Activated gamma-delta T cell treated with anti-CD3 and anti-CD28 coated beads, Interleukin-2, amount 50 U/mL, for 16 hours (primary cell): ENCODE measurements around the gene MYPN.

Source experiments
- DNase-seq: peaks from one replicate; pipeline ENCODE4 v3.0.0-alpha.2; 2020; ENCODE audit warnings: low read depth

MYPN gene

DNA sequence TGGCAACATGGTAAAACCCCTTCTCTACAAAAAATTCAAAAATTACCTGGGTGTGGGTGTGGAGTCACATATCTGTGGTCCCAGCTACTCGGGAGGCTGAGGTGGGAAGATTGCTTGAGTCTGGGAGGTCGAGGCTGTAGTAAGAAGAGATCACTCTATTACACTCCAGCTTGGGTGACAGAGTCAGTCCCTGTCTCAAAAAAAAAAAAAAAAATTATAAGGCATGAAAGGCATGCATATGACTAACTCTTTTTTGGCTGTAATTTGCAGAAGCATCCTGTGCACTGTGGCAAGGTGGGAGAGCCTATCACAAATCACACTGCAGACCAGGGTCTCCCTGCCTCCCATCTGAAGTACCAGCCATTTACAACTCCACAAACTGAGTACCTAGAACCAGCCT, 14.1 kb upstream of the MYPN start:
- DNase-seq: no peak

DNA sequence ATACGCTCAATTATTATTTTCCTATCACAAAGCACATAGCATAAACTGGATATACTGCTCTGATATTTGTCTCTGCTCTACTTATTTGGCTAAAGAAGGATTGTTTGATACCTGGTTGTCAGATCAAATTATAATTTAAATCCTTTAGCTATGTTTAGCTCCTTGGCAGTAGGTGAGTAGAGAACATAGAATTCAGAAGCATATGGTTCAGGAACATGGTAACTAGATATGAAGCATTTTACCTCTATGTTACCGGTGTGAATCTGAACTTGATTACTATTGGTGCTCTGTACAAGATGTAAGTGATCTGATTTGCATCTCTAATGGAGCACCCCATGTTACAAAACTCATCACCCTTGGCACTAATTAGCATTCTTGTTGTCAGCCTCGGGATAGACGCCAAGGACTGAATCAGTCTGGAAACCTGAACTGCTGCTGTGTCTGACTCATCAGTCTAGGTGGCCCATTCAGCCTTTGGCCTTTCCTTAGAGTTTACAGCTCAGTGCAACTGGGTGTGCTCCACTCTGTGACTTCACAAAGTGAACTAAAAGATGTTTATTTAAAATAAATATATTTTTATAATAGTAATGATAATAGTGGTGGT, 12.3 kb upstream of the MYPN start:
- DNase-seq: no peak

DNA sequence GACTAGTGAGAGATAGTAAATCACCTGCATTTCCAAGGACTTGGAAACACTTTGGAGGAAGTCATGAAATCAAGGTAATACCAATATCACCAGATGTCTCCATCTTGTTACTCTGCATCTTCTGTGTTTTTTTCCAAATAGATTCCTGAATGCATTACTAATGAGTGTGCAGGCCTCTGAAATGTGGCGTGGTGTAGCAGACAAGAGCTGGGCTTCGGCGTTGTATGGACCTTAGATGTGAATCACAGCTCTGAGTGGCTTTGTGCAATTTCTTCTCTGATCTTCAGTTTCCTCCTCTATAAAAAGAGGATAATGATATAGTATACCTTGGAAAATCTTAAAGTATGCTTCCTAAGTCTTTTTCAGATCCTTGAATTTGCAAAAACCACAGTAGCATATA, 9.6 kb upstream of the MYPN start:
- DNase-seq: no peak

DNA sequence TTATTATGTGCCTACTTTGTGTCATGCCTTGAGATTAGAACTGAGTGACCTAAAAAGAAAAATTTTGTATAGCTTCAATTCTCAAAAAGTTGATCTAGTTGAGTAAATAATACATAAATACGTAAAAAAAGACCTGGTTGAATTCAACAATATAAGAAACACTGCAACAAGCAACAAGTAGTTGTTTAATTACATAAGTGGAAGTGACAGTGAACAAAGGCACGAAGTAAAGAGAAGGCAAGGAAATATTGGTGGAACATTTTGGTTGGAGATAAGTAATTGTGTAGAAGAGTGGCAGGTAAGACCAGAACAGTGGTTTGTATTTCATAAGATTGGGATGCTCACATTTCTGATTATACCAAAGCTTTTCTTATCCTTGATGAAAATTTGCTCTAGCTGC, 8.2 kb upstream of the MYPN start:
- DNase-seq: no peak

DNA sequence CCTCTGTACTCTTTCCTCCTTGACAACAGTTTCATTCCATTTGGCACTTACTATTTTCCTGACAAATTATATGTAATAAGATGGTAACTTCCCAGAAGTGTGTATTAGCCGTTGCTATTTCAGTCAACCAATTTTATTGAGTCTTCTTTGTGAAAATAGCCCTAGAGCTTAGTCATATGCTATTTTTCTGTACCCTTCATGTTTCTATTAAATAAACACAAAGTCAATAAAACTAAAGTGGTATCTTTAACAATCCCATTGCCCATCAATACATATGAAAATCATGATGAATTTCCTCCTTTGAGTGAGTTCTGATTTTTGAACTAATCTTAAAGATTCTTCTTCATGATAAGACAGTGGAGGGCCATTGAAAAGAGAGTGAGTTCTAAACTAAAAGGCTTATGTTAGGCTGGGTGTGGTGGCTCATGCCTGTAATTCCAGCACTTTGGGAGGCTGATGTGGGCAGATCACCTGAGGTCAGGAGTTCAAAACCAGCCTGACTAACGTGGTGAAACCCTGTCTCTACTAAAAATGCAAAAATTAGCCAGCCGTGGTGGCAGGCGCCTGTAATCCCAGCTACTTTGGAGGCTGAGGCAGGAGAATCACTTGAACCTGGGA, 5.9 kb upstream of the MYPN start:
- no peak for DNase-seq

DNA sequence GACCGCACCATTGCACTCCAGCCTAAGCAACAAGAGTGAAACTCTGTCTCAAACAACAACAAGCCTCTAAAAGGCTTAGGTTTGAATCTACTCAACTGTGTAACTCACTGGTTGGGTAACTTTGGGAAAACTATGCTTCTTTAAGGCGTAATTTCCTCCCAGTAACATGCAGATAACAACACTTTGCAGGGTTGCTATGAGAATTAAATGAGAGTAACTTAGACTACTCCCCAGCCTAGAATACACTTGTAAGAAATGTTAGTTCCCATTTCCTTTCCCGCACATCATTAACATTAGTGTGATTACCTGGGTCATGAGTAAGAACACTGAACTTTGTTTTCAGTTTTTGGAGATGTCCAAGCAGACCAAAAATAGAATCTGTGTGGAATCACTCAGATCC, 5.4 kb upstream of the MYPN start:
- no peak for DNase-seq

DNA sequence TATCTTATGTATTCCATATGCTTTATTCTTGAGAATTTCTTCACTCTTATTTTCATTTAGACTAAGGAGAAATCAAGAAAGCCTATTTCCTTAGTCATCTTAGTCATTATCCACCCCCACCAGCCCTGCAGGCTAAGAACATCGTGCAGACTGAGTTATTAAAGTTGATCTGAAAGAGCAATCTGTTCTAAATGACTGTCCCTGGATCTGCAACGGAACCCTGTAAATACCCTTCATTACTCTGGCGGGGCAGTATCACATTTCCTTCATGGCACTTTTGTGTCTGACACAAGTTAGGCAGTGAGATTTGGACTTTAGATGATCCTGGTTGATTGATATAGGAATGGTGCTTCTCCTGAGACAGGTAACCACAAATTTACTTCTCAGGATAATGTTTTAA, 3.5 kb upstream of the MYPN start:
- DNase-seq: no peak

DNA sequence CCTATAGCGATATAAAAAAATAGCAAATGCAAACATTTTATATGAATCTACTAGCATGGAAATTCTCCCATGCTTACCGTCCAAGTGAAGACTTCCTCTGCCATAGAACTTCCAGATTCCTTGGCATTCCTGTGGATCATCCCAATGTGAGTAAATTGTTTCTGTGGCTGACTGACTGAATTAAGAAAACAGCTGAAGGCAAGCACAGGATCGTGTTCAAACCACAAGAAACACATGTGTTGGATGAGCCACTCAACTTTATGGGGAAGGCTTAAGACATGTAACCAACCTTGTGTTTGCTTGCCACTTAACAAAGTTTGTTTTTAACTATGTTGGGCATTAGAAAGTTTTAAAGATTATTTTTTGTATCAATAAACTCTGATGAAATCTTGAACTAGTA, 2.6 kb upstream of the MYPN start:
- no peak for DNase-seq

DNA sequence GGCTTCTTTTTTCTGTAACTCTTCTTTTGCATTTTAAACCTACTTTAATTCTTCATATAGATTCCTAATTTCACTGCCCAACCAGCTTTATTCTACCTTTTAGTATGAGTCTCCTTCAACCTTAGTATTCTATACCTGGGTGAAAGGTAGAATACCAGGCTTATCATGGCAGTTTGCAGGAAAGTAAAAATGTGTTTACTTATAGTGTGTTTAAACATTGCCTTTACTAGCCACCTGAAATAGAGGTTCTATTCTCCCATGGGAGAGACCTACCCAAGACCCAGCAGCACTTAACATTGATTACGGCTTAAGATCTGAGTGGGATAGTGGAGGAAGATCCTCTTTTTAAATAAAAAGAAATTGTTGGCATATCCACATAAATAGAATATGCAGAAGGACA, 1.6 kb upstream of the MYPN start:
- DNase-seq: no peak

DNA sequence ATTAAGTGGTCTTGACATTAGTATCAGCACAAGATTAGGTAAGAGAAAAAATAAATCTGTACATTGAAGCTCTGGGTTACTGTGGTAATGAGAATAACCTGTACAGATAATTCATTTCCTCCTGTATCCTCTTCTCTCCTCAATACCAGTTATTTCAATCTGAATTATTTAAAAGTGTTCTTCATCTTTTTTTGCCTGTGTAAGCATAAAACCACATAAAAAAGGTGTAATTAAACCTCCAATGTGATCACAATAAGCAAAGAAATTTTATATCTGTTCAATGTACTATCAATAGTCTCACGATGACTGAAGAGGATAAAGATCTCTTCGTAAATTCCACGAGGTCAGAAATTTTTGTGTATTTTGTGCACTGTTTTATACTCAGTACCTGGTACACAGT, 1.2 kb upstream of the MYPN start:
- no peak for DNase-seq

DNA sequence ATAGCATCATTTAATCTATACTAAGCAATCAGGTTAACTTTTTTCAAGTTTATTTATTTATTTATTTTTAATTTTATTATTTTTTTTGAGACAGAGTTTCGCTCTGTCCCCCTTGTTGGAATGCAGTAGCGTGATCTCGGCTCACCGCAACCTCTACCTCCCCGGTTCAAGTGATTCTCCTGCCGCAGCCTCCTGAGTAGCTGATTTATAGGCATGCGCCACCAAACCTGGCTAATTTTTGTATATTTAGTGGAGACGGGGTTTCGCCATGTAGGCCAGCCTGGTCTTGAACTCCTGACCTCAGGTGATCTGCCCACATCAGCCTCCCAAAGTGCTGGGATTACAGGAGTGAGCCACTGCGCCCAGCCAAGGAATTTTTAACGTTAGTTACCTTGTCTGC, 635 bp upstream of the MYPN start:
- no peak for DNase-seq

DNA sequence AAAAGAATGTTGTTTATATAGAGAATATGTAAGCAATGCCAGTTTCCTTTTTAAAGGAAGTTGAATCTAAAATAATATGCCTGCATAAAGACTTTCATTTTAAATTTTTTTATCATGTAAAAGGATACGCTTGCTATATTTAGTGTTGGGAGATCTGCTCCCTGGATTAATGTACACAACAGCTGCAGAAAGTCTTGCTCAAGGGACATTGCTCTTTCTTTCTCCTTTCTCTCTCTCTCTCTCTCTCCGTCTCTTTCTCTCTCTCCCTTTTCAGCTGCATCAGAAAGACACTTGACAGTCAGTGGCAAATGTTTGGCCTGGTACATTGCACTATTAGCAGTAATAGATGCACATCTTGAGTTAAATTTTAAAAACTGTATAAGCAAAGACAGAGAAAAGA, 739 bp downstream of the MYPN start:
- DNase-seq: no peak

DNA sequence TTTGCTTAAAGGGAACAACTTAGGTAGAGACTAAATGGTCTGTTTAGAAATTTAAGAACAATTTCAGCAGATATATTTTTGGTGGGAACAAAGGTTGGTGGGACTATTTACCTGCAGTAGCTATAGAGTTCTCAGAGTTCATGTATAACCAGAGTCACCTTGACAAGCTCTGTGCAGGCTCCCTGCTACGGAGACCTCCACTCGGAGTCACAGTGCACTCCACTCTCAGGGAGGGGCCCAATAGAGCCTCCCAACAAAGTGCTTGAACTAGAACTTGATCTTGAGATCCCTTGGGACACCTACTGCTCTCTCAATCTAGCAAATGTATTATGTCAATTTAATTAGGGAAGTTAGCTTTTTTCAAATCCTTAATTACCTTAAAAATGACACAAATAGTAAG, 2.3 kb downstream of the MYPN start:
- no peak for DNase-seq

DNA sequence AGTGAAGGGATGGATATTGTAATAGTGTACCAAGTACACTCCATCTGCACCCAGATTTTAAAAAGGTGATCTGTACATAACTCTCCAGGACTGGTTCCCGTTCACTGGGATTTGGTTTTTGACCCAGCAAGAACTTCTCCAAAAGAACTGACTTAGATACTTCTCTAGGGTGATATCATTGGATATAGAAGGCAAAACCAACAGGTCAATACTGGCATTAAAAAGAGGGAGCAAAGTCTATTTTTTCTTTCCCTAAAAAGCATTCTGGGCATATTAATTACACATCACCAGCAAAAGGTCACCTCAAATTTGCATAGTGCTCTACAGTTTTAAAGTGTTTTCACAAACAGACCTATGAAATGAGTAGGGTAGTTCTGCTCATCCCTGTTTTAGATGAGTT, 3.5 kb downstream of the MYPN start:
- DNase-seq: no peak

DNA sequence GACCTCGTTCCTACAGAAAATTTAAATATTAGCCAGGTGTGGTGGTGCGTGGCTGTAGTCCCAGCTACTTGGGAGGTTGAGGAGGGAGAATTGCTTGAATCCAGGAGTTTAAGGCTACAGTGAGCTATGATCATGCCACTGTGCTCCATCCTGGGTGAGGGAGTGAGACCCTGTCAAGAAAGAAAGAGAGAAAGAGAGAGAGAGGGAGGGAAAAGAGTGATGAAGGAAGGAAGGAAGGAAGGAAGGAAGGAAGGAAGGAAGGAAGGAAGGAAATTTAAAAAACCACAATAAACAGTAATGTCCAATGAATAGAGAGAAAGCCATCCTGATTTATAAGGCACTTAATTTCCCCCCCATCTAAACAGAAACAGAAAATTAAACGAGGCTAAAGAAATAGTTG, 9.4 kb downstream of the MYPN start:
- no peak for DNase-seq

DNA sequence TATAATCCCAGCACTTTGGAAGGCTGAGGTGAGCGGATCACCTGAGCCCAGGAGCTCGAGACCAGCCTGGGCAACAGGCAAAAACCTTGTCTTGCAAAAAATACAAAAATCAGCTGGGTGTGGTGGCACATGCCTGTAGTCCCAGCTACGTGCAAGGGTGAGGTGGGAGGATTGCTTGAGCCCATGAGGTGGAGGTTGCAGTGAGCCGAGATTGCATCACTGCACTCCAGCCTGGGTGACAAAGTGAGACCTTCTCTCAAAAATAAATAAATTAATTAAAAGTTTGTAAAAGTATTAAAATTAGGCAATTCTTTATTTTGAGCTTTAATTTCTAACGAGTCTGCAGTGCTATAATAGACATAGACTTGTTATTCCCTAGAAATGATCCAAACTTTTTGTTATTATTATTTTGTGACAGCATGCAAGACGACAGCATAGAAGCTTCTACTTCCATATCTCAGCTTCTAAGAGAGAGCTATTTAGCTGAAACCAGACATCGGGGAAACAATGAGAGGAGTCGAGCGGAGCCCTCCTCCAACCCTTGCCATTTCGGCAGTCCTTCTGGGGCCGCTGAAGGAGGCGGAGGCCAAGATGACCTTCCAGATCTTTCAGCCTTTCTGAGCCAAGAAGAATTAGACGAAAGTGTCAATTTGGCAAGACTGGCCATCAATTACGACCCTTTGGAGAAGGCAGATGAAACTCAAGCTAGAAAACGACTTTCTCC, 11.9 kb downstream of the MYPN start:
- no peak for DNase-seq

DNA sequence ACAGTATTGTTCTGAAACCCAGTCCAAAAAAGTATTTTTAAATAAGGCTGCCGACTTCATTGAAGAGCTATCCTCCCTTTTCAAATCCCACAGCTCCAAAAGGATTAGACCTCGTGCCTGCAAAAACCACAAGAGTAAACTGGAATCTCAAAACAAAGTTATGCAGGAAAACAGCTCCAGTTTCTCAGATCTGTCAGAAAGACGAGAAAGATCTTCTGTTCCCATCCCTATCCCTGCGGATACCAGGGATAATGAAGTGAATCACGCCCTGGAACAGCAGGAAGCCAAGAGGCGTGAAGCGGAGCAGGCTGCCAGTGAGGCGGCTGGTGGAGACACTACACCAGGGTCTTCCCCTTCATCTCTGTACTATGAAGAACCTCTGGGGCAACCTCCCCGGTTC, 12.6 kb downstream of the MYPN start:
- DNase-seq: no peak

DNA sequence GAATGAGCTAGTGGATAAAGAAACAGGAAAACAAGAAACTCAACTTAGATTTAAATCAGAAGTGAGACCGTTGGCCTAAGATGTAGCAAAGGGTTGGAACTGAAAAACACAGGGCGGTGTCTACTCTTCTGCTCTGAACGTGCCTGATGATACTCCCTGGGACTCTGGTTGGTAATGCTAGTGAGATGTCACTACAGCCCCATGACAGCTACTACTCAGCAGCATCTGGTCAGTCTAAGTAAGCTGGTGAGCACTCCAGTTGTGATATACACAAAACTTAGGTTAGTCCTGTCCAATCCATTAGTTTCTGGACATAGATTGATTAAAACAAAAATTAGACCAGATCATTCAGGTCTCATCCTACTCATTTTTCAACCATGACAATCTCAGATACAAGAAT, 15.4 kb downstream of the MYPN start:
- DNase-seq: no peak

DNA sequence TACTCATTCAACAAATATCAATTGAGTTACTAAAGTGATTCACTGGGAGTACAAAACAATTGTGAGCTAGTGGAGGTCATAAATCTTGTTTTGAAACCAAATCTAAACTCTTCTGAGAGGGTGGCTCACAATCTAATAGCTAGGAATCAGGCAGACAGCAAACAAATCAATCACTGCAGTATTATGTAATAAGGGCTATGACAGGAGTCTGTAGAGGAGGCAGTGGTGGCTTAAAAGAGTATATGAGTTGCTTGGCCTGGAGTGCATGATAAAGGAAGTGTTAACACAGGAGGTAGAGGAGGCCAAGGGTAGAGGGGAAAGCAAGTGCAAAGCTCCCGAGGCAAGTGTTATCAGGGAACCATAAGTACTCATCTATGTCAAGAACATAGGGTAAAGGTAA, 16.5 kb downstream of the MYPN start:
- DNase-seq: no peak

DNA sequence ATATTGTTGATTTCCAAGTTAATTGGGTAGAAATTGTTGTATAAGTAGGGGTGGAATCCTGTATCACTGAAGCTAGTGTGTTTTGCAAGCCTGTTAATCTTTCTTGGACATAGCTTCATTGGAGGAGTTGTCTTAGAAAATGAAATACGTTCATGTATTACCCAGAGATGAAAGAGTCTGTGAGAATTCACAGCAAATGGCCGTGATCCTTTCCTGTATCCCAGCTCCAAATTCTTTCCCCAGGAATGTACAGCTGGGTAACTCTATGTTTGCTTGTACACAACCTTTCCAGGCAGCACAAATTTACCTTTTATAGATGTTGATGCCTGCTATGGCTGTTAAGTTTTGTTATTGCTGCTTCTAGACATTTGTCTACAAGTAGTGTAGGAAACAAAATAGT, 18.7 kb downstream of the MYPN start:
- DNase-seq: no peak

DNA sequence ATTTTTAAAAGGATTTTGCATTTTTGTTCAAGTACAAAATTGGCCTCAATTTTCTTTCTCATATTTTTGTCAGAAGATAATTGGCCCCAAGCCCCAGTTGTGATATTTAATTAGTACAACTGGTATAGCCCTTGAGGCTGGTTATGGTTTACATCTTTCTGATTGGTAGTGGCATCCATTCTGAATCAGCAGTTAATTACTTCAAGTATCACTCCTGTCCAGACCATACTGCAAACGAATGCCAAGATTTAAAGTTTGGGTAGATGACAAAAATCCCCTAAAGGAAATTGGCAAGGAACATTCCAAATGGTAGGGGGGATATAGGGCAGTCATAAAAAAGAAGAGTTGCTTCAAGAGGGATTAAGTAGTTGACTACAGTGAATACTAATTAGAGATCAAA, 23.1 kb downstream of the MYPN start:
- DNase-seq: no peak

DNA sequence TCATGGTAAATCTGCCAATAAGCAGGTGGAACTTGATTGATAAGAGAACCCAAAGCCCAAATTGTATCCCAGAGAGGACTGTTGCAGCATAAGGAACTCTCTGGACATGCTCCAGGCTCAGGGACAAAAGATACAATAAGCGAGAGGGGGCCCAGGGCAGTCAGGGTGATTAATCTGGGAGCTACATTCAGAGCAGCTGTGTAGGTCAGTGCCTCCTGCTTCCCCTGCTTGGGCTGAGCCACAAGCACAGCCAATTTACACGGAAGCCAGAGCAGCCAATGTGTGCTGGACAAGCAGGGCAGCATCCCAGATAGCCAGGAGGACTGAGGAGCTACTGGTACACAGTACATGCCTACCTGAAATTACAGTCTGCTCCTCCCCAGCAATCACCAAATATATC, 24.2 kb downstream of the MYPN start:
- no peak for DNase-seq

DNA sequence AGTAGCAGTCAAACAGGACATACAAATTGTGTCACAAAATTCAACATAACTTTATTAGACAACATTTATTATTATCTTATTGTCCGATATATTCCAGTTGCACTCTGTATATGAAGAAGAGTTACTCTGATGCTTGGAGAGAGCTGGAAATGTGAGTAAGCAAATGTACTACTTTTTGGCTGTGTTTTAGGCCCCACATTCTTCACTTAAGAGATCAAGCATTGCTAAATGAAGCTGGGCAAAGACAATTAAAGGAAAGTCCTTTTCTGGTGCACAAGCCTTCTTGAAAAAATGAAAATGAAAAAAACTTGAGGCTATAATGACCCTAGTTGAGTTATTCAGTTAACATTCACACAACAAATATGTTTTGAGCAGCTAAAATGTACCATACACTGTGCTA, 26.1 kb downstream of the MYPN start:
- no peak for DNase-seq
